ENCODE data around the gene NUDT22.
A peak's percentile ranks its signal among the peaks of the same experiment; 100 is the strongest.

The NUDT22 gene, protein sequence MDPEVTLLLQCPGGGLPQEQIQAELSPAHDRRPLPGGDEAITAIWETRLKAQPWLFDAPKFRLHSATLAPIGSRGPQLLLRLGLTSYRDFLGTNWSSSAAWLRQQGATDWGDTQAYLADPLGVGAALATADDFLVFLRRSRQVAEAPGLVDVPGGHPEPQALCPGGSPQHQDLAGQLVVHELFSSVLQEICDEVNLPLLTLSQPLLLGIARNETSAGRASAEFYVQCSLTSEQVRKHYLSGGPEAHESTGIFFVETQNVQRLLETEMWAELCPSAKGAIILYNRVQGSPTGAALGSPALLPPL

DNA sequence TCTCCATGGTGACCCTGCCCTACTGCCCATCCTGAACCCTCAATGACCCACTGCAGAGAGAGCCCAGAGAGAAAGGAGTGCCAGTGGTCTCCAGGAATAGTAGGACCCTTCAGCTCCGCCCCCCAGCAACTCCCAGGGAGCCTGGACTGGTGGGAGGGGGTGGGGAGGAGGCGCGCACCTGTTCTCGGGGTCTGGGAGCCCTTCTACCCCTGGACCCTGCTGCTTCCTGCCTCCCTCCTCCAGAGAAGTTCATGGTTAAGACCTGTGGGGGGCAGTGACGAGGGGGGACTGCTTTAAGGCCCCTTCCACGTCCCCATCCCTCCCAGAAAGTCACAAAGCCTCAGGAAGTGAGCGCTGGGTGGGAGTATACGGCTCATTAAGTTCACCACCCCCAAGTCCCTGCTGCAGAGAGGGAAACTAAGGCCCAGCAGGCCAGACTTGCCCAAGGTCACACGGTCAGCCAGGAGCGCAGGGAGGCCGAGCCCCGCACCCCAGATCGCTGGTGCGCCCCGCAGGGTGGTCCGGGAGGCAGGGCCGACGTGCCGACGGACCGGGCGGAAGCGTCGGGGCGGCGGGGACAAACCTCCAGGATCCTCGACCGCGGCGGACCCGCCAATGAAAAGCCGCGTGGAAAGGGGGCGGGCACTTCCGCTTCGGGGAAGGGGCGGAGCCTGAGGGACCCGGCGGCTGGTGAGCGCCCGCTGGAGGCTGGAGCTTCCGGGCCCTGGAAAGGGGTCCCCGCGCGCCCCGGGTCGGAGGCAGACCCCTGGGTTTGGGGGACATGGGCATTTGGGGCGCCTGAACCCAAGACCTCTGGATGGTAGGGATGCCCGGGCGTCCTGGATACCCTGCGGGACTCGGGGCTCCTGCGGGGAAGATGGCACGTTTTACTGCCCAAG is at the start of gene NUDT22, which contains the start of gene TRPT1:
Gene NUDT22, plus strand, starts transcription at position 667 of the 899 bp plus-strand sequence. CDS start 379 bp downstream, outside the sequence.
Gene TRPT1, minus strand, starts transcription at position 579 of the 899 bp plus-strand sequence. Its CDS starts 326 bp downstream, at position 253.
- Histone ChIP-seq H3K4me3 (ENCODE audit: low read length) (peak within 1 kb of the TSS; percentile 98), H3K9me3 (ENCODE audit: control insufficient read depth, low read length) (no peaks in the 10 kb centered on the region), H3K36me3 (ENCODE audit: control insufficient read depth, insufficient read depth, low read length, severe bottlenecking) (no peaks in the 10 kb centered on the region), H3K27me3 (replicated peaks; ENCODE audit: control insufficient read depth, insufficient read depth, low read length) (no peaks in the 10 kb centered on the region), H3K4me1 (ENCODE audit: control insufficient read depth, insufficient read depth, low read length) (peaks cover 22% of the 10 kb centered on the region), H3K9ac (ENCODE audit: low read length) (peak within 1 kb of the TSS; percentile 97)
- peak; percentile 95 for DNase-seq (ENCODE audit: low read depth)

DNA sequence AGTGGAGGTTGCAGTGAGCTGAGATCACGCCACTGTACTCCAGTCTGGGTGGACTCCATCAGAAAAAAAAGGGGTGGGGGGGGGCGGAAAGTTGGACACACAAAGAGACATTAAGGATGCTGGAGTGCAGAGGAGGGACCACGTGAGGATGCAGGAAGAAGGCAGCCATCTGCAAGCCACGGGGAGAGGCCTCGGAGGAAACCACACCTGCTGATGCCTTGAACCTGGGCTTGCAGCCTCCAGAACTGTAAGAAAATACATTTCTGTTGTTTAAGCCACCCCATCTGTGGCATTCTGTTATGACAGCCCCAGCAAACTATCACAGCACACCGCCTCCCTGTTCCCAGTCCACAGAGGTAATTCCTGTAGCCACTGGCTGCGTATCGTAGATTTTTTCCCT is 49.3 kb upstream of the NUDT22 start:
- Histone ChIP-seq H3K36me3 (ENCODE audit: control insufficient read depth, insufficient read depth, low read length, severe bottlenecking) (no peaks in the 10 kb centered on the region), H3K4me1 (ENCODE audit: control insufficient read depth, insufficient read depth, low read length) (peaks cover 14% of the 10 kb centered on the region)
- DNase-seq (ENCODE audit: low read depth), result no peak

DNA sequence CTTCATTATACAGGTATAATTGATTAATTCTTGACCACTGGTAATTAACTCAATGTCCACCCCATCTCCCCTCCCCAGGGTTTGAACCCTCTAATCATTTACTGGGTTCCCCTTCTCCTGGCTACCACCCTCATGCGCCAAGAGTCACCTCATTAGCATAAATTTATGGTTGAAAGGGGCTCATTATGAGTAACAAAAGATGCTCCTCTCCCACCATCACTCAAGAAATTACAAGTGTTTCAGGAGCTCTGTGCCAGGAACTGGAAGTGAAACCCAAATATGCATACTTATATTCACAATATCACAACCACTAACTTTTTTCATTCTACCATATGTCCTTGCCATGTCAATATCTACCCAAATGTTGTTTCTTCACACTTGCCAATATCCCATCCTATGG is 47.9 kb upstream of the NUDT22 start:
- no peak for DNase-seq (ENCODE audit: low read depth)
- peaks cover 8% of the 10 kb centered on the region for H3K9me3 ChIP-seq (ENCODE audit: control insufficient read depth, low read length)
- H3K27me3 ChIP-seq (replicated peaks; ENCODE audit: control insufficient read depth, insufficient read depth, low read length), result no peaks in the 10 kb centered on the region
- peaks cover 22% of the 10 kb centered on the region for H3K4me1 ChIP-seq (ENCODE audit: control insufficient read depth, insufficient read depth, low read length)
- no peak overlapping the region for H3K4me3 ChIP-seq (ENCODE audit: low read length)
- no peaks in the 10 kb centered on the region for H3K36me3 ChIP-seq (ENCODE audit: control insufficient read depth, insufficient read depth, low read length, severe bottlenecking)
- no peak overlapping the region for H3K9ac ChIP-seq (ENCODE audit: low read length)

More for the DNA sequence above, 49.3 kb upstream of the NUDT22 start:
- Histone ChIP-seq H3K4me3 (ENCODE audit: low read length) (no peak overlapping the region), H3K27me3 (replicated peaks; ENCODE audit: control insufficient read depth, insufficient read depth, low read length) (no peaks in the 10 kb centered on the region), H3K9ac (ENCODE audit: low read length) (no peak overlapping the region), H3K9me3 (ENCODE audit: control insufficient read depth, low read length) (peaks cover 8% of the 10 kb centered on the region)

DNA sequence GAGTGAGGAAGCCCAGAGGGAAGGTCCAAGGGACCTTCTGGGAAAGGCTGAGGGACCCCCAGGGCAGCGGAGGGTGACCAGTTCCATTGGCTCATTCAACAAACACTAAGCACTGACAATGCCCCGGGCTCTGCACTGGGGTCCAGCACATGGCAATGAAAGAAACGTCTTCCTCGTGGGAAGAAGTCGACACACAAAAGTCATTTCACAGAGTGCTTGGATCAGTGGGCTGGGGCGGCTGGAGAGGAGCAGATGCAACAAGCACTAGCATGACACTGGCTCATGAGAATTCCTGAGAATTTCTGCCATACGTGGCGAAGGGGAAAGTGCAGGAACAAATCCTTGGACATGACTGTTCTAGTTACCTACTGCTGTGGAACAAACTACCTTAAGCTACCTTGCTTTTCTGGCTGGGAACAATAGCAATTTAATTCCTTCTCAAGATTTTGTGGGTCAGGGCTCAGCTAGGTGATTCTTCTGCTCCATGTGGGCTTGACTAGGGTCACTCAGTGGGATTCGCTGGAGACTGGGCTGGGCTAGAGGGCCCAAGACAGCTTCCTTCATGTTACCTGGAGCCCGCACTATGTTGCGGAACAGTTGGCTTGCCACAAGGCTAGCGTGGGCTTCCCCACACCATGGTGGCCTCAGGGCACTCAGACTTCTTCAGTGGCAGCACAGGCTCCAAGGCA is 47.0 kb upstream of the NUDT22 start:
- Histone ChIP-seq H3K27me3 (replicated peaks; ENCODE audit: control insufficient read depth, insufficient read depth, low read length) (no peaks in the 10 kb centered on the region), H3K4me3 (ENCODE audit: low read length) (no peak overlapping the region), H3K9me3 (ENCODE audit: control insufficient read depth, low read length) (peaks cover 1% of the 10 kb centered on the region), H3K9ac (ENCODE audit: low read length) (no peak overlapping the region), H3K4me1 (ENCODE audit: control insufficient read depth, insufficient read depth, low read length) (peaks cover 29% of the 10 kb centered on the region), H3K36me3 (ENCODE audit: control insufficient read depth, insufficient read depth, low read length, severe bottlenecking) (no peaks in the 10 kb centered on the region)
- DNase-seq (ENCODE audit: low read depth), result no peak

DNA sequence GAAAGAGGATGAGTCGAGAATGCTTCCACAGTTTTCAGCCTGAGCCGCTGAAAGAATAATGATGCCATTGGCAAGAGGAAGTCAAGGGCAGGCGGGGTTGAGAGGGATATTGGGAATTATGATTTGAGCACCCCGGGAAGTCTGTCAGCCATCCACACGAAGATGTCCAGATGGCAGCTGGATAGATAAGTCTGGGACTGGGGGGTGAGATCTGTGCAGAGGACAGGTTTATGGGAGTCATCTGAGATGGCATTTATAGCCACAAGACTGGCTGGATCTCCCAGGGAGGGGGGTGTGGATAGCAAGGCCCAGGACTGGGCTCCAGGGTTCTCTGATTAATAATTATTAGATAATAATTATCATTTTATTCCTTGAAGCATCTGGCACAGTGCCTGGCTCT is 45.2 kb upstream of the NUDT22 start:
- no peaks in the 10 kb centered on the region for H3K27me3 ChIP-seq (replicated peaks; ENCODE audit: control insufficient read depth, insufficient read depth, low read length)
- peaks cover 36% of the 10 kb centered on the region for H3K4me1 ChIP-seq (ENCODE audit: control insufficient read depth, insufficient read depth, low read length)
- H3K9me3 ChIP-seq (ENCODE audit: control insufficient read depth, low read length), result no peaks in the 10 kb centered on the region
- peak overlapping the region; percentile 42 for H3K4me3 ChIP-seq (ENCODE audit: low read length)
- H3K9ac ChIP-seq (ENCODE audit: low read length), result peak overlapping the region; percentile 80
- DNase-seq (ENCODE audit: low read depth), result no peak
- H3K36me3 ChIP-seq (ENCODE audit: control insufficient read depth, insufficient read depth, low read length, severe bottlenecking), result no peaks in the 10 kb centered on the region

DNA sequence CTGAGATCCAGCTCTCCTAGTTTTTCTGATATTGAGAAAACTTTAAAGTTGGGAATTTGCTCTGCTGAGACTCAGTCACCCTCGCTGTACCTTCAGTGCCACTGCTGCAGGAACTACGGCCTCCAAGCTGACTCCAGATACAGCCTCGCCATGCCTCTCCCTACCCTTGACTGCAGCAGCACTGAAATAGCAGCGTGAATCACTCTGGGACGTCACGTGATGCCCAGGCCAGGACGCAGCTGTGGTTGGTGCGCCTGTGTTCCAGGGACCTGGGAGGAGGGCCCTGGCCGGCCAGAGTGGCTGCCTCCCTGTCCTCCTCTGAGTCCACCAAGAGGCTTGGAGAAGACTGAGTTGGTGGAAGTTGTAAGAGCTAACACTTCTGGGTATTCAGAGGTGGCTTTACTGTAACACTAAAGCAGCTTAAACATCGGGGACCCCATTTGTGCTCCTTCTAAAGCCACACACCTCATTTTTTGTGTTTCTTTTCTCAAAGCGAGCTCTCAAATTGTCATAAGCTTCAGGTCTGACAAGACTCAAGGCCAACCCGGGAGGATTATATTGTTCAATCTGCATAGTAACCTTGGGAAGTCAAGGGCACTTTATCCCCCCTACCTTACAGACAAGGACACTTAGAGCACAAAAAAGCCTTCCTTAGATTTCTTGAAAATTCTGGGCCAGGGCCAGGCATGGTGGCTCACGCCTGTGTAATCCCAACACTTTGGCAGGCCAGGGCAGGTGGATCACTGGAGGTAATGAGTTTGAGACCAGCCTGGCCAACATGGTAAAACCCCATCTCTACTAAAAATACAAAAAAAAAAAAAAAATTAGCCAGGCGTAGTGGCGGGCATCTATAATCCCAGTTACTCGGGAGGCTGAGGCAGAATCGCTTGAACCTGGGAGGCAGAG is 44.3 kb upstream of the NUDT22 start:
- DNase-seq (ENCODE audit: low read depth), result peak; percentile 94
- Histone ChIP-seq H3K4me1 (ENCODE audit: control insufficient read depth, insufficient read depth, low read length) (peaks cover 36% of the 10 kb centered on the region), H3K27me3 (replicated peaks; ENCODE audit: control insufficient read depth, insufficient read depth, low read length) (no peaks in the 10 kb centered on the region), H3K9me3 (ENCODE audit: control insufficient read depth, low read length) (no peaks in the 10 kb centered on the region), H3K36me3 (ENCODE audit: control insufficient read depth, insufficient read depth, low read length, severe bottlenecking) (no peaks in the 10 kb centered on the region), H3K4me3 (ENCODE audit: low read length) (peak overlapping the region; percentile 42), H3K9ac (ENCODE audit: low read length) (peak overlapping the region; percentile 80)

DNA sequence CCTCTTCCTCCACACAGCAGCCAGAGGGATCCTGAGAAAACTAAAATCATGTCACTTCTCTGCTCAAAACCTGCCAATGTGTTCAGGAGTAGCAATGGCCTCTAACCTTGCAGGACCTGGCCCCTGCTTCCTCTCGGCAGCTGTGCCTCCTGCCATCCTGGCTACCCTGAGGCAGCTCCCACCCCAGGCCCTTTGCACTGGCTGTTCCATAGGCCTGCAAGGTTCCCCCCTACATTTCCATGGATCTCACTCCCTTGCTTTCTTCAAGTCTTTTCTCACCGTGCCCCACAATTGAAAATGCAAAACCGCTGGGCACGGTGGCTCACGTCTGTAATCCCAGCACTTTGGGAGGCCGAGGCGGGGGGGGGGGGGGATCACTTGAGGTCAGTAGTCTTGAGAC is 42.2 kb upstream of the NUDT22 start:
- no peaks in the 10 kb centered on the region for H3K27me3 ChIP-seq (replicated peaks; ENCODE audit: control insufficient read depth, insufficient read depth, low read length)
- no peaks in the 10 kb centered on the region for H3K9me3 ChIP-seq (ENCODE audit: control insufficient read depth, low read length)
- H3K4me1 ChIP-seq (ENCODE audit: control insufficient read depth, insufficient read depth, low read length), result peaks cover 36% of the 10 kb centered on the region
- H3K9ac ChIP-seq (ENCODE audit: low read length), result peak overlapping the region; percentile 95
- H3K4me3 ChIP-seq (ENCODE audit: low read length), result peak overlapping the region; percentile 19
- no peaks in the 10 kb centered on the region for H3K36me3 ChIP-seq (ENCODE audit: control insufficient read depth, insufficient read depth, low read length, severe bottlenecking)
- DNase-seq (ENCODE audit: low read depth), result no peak

DNA sequence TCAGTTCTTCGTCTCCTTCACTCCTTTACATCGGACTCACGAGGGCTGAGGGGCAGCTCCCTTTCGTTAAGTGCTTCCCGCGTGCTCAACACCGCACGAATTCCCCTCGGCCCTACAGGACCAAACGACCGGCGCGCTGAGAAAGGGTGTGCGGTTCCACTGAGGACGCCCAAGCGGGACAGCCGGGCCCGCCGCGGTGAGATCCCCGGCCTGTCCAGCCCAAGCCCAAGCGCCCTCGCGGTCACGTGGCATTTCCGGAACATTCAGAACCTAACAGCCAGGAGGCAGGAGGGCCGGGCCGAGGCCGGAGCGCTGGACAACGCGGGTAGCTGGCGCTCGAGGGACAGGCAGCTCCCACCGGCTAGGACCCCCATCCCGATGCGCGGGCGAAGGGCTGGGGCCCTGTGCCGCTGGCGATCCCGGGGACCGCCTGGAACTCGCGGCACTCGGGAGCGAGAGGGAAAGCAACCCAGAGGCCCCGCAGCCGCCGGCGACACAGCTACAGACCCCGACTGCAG is 40.8 kb upstream of the NUDT22 start:
- no peaks in the 10 kb centered on the region for H3K27me3 ChIP-seq (replicated peaks; ENCODE audit: control insufficient read depth, insufficient read depth, low read length)
- H3K4me3 ChIP-seq (ENCODE audit: low read length), result peak overlapping the region; percentile 92
- H3K36me3 ChIP-seq (ENCODE audit: control insufficient read depth, insufficient read depth, low read length, severe bottlenecking), result no peaks in the 10 kb centered on the region
- H3K9ac ChIP-seq (ENCODE audit: low read length), result peak overlapping the region; percentile 95
- peaks cover 43% of the 10 kb centered on the region for H3K4me1 ChIP-seq (ENCODE audit: control insufficient read depth, insufficient read depth, low read length)
- no peaks in the 10 kb centered on the region for H3K9me3 ChIP-seq (ENCODE audit: control insufficient read depth, low read length)
- peak; percentile 95 for DNase-seq (ENCODE audit: low read depth)

DNA sequence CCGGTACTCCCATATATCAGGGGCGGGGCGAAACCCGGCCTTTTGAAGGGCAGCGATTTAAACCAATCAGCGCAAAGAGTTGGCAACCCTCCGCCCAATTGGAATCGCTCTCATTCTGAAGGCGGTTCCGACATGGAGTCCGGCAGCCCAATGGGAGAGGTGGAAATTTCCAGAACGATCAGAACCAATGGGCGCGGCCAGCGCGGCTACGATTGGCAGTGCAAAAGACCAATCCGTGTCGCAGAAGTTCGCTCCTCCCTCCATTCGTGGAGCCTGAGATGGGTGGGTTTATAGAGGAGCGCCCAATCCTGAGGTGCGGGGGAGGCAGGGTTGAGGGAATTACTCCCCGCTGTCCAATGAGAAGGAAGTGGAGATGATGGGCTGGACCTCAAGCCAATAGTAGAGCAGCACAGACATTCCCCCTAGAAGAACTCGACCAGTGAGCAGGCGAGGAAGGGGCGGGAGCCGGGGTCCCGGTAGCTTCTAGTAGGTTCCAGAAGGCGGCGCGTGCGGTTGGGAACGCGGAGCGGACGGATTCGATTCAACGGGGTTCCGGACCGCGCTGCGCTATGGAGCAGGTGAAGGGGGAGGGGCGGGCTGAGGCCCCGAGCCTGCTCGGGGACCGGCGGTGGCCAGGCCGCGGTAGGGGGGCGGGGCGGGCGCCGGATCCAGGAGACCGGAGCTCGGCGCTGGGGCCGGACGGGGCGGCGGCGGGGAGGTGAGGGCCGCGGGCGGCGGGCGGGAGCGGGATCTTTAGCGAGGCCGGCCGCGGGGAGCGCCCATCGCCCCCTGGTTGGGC is 40.2 kb upstream of the NUDT22 start, which contains the start of gene STIP1:
Gene STIP1, plus strand, starts transcription at position 479 of the 799 bp plus-strand sequence. Its CDS starts 91 bp downstream, at position 570.
- Histone ChIP-seq H3K9me3 (ENCODE audit: control insufficient read depth, low read length) (no peaks in the 10 kb centered on the region), H3K36me3 (ENCODE audit: control insufficient read depth, insufficient read depth, low read length, severe bottlenecking) (no peaks in the 10 kb centered on the region), H3K4me3 (ENCODE audit: low read length) (peak within 1 kb of the TSS; percentile 92), H3K4me1 (ENCODE audit: control insufficient read depth, insufficient read depth, low read length) (peaks cover 40% of the 10 kb centered on the region), H3K27me3 (replicated peaks; ENCODE audit: control insufficient read depth, insufficient read depth, low read length) (no peaks in the 10 kb centered on the region), H3K9ac (ENCODE audit: low read length) (peak within 1 kb of the TSS; percentile 95)
- DNase-seq (ENCODE audit: low read depth), result peak; percentile 100
